Thymus (tissue), 11 donors: ENCODE results near the gene LRRC8D. TPM values are rescaled to one million over a fixed set of nuclear protein-coding genes. Genes with fewer than 3 reads are reported as not detected.
A peak's percentile ranks its signal among the peaks of the same experiment; 100 is the strongest.

Experiments used
- DNase-seq, 9 donors: peaks; one replicate each; pipeline ENCODE4 v3.0.0-alpha.2; 2013; ENCODE audit warnings: low spot score in 9 of 9, low read depth in 6 of 9, missing footprints in 1 of 9
- H3K27ac ChIP-seq, 2 donors: one replicate each; pipeline ENCODE4 v1.5.1; 2013; ENCODE audit warnings: control low read depth in 1 of 2, low read depth in 1 of 2, low read length in 1 of 2, mild to moderate bottlenecking in 1 of 2, moderate library complexity in 1 of 2
- H3K27me3 ChIP-seq, 2 donors: one replicate each; pipeline ENCODE4 v1.5.1; 2013; ENCODE audit warnings: low read length in 1 of 2; ENCODE audit not compliant: control insufficient read depth in 2 of 2, insufficient read depth in 1 of 2
- H3K36me3 ChIP-seq, 2 donors: one replicate each; pipeline ENCODE4 v1.5.1; 2013; ENCODE audit warnings: low read length in 1 of 2, mild to moderate bottlenecking in 1 of 2, moderate library complexity in 1 of 2; ENCODE audit not compliant: control insufficient read depth in 2 of 2, insufficient read depth in 2 of 2
- H3K4me1 ChIP-seq, 2 donors: one replicate each; pipeline ENCODE4 v1.5.1; 2013; ENCODE audit warnings: low read length in 2 of 2; ENCODE audit not compliant: control insufficient read depth in 2 of 2, insufficient read depth in 2 of 2
- H3K4me3 ChIP-seq, 2 donors: one replicate each; pipeline ENCODE4 v1.5.1; 2013; ENCODE audit warnings: low read length in 2 of 2, control low read depth in 1 of 2, mild to moderate bottlenecking in 1 of 2
- H3K9me3 ChIP-seq, 2 donors: one replicate each; pipeline ENCODE4 v1.5.1; 2013; ENCODE audit warnings: low read length in 1 of 2, mild to moderate bottlenecking in 1 of 2; ENCODE audit not compliant: control insufficient read depth in 2 of 2, insufficient read depth in 1 of 2
- WGBS: extraction: QIAGEN DNeasy Blood & Tissue Kit; methylation state at CpG from one replicate; pipeline ENCODE4 v1.1.7; 2013; 5-methylcytosine and 5-hydroxymethylcytosine counted together
- polyA plus RNA-seq: library from polyadenylated mRNA; stranded (reverse); fragments of 200-250 nt; gene quantifications from one replicate; pipeline ENCODE4 v1.2.3, GENCODE V29; 2013
- total RNA-seq: library from RNA; stranded (reverse); fragments of 120-200 nt; gene quantifications from one replicate; pipeline ENCODE4 v1.2.4, GENCODE V29; 2013
- donor health status: healthy.

The LRRC8D gene
- total and polyA plus RNA-seq, 2 donors: 23.6 to 23.8 TPM

DNA sequence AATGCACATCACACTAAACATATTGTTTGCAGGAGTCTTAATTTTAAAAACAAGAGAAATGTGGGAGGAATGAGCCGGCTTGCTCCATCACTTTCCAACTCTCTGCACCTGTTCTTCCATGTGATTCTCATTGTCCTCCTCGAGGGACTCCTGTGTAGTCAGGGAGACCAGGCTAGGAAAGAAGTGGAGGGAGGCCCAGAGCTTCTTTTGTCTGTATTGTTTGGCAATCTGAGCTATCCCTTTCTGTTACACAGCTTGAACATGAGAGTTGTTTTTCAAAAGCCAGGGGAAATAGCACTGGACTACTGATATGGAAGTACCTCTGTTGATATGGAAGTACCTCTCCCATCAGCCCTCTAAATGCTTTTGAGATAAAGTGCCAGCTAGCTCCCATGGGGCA is 18.8 kb upstream of the LRRC8D start:
- Histone ChIP-seq H3K27me3 (no peaks in the 10 kb centered on the region), H3K4me1 (peaks cover under 1 to 6% of the 10 kb centered on the region in 2 donors), H3K36me3 (no peaks in the 10 kb centered on the region), H3K4me3 (no peak overlapping the region), H3K9me3 (no peaks in the 10 kb centered on the region), H3K27ac (no peak overlapping the region)
- 97% methylated on average over 2 of the region's 2 CpGs for WGBS
- no peak for DNase-seq

DNA sequence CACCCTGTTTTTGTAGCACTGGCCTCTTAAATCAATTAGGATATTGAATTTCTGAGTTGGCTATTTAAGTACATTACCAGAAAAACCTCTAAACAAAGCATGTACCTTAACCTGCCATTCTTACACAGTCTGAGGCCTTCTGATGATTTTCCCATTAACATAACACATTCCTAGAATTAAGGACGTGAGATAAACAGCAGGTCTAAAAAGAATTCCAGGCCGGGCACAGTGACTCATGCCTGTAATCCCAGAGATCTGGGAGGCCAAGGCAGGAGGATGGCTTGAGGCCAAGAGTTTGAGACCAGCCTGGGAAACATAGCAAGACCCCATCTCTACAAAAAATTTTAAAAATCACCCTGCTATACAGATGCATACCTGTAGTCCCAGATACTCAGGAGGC is 18.0 kb upstream of the LRRC8D start:
- no peaks in the 10 kb centered on the region for H3K27me3 ChIP-seq
- H3K36me3 ChIP-seq: no peaks in the 10 kb centered on the region
- WGBS: 96% methylated on average over 2 of the region's 2 CpGs
- peaks cover 8 to 14% of the 10 kb centered on the region in 2 donors for H3K4me1 ChIP-seq
- no peaks in the 10 kb centered on the region for H3K9me3 ChIP-seq
- no peak overlapping the region for H3K27ac ChIP-seq
- no peak overlapping the region for H3K4me3 ChIP-seq
- DNase-seq: no peak

DNA sequence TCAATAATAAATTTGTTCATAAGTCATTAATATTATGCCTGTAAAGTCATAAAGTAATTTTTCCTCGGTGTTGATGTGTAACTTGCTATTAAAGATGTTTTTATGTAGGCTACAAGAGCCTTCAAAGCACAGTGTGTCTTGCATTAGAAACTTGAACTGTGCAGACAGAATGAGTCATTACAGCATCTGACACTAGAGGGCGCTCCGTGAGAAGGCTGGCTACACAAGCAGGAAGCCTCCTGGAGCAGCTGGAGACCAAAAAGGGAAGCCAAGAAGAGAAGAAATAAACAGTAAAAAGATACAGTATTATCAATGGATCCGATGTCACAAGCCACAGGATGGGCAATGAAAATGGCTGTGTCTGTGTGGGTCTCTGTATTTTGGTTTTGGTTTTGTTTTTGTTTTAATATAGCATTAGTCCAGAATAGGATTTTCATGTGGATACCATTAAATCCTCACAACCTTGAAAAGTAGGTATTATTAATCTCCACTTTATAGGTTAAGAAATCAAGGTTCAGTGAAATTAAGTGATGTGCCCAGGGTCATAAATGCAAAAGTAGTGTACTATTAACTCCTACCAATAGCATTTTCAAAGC is 16.1 kb upstream of the LRRC8D start:
- Histone ChIP-seq H3K4me3 (no peak overlapping the region), H3K4me1 (peaks cover 19 to 23% of the 10 kb centered on the region in 2 donors), H3K27me3 (no peaks in the 10 kb centered on the region), H3K36me3 (no peaks in the 10 kb centered on the region), H3K9me3 (no peaks in the 10 kb centered on the region), H3K27ac (no peak overlapping the region)
- 0% methylated on average over 4 of the region's 4 CpGs for WGBS
- DNase-seq: peak; percentile 72 to 95 (median 90)

- no peaks in the 10 kb centered on the region for H3K27me3 ChIP-seq
- no peaks in the 10 kb centered on the region for H3K9me3 ChIP-seq
- DNase-seq: no peak
- H3K36me3 ChIP-seq: no peaks in the 10 kb centered on the region
- H3K4me1 ChIP-seq: peaks cover 19 to 23% of the 10 kb centered on the region in 2 donors
- no peak overlapping the region for H3K27ac ChIP-seq
- 97% methylated on average over 3 of the region's 3 CpGs for WGBS
- H3K4me3 ChIP-seq: no peak overlapping the region
Measured at GRCh38 chr1:89806616-89807015, 14.2 kb upstream of the LRRC8D start.

GRCh38 chr1:89807503-89807902 is 13.3 kb upstream of the LRRC8D start:
- Histone ChIP-seq H3K4me1 (peaks cover 19 to 23% of the 10 kb centered on the region in 2 donors), H3K36me3 (no peaks in the 10 kb centered on the region), H3K9me3 (no peaks in the 10 kb centered on the region), H3K4me3 (no peak overlapping the region), H3K27ac (peak overlapping the region in 1 of 2 donors; percentile 71), H3K27me3 (no peaks in the 10 kb centered on the region)
- peak in 6 of 9 donors; percentile 48 to 88 (median 64) for DNase-seq
- 19% methylated on average over 2 of the region's 2 CpGs for WGBS

DNA sequence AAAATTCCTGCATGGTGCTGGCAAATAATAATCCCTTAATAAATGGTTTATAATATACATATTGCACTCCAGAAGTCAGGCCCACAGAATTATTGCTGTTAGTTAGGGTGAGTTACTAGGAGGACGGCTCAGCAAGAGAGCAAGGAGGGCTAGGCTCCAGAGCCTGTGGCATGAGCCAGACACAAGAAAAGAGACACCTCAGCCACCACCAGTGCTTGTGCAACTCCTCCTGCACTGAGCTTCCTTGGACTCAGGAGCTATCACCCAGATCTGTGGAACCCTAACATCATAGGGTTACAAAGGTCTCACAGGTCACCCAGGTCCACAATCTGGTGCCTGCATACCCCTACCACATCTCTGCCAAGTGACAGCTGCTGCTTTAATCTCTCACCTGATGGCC is 12.8 kb upstream of the LRRC8D start:
- H3K27me3 ChIP-seq: no peaks in the 10 kb centered on the region
- H3K27ac ChIP-seq: peak overlapping the region in 1 of 2 donors; percentile 71
- no peaks in the 10 kb centered on the region for H3K9me3 ChIP-seq
- no peak overlapping the region for H3K4me3 ChIP-seq
- 86% methylated on average over 1 of the region's 1 CpG for WGBS
- no peaks in the 10 kb centered on the region for H3K36me3 ChIP-seq
- peaks cover 19 to 23% of the 10 kb centered on the region in 2 donors for H3K4me1 ChIP-seq
- DNase-seq: no peak

DNA sequence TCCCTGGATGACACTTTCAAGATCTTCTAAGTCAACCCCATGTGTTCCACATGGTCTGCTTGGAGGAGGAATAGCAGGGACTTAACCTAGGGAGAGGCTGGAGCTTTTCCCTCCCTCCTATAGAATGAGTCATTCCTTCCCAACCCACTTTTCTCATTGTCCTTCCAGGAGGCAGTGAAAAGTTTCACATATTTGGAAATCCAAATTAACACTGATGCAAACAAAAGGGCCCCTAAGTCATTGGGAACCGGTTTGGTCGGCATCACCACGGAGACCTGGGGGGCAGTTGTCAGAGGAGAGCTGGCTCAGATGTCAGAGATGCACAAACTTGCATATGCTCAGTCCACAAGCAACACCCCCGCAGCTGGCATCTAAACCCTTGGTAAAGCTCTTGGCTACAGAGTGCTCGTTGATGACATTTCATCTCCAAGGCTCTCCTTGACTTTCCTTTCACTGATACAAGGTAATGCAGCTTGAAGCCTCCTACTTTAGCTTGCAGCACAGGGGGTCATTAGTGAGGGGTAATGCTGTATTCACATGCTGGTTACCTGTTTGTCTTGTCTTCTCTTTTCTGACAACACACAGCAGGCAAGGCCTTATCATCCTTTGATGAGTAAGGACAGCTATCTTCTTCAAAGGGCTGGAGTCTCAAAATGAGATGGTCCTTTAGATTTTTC is 12.3 kb upstream of the LRRC8D start:
- WGBS: 95% methylated on average over 5 of the region's 5 CpGs
- Histone ChIP-seq H3K9me3 (no peaks in the 10 kb centered on the region), H3K27ac (no peak overlapping the region), H3K36me3 (no peaks in the 10 kb centered on the region), H3K4me1 (peaks cover 19 to 23% of the 10 kb centered on the region in 2 donors), H3K27me3 (no peaks in the 10 kb centered on the region), H3K4me3 (no peak overlapping the region)
- no peak for DNase-seq

GRCh38 chr1:89809556-89809955 is 11.3 kb upstream of the LRRC8D start:
- WGBS: 98% methylated on average over 3 of the region's 3 CpGs

GRCh38 chr1:89810302-89810701 is 10.5 kb upstream of the LRRC8D start:
- Histone ChIP-seq H3K27me3 (no peaks in the 10 kb centered on the region), H3K36me3 (no peaks in the 10 kb centered on the region), H3K4me1 (peaks cover 19 to 21% of the 10 kb centered on the region in 2 donors), H3K27ac (no peak overlapping the region), H3K9me3 (no peaks in the 10 kb centered on the region), H3K4me3 (no peak overlapping the region)
- WGBS: 90% methylated on average over 1 of the region's 1 CpG
- DNase-seq: no peak

More at GRCh38 chr1:89809556-89809955, 11.3 kb upstream of the LRRC8D start:
- DNase-seq: no peak
- Histone ChIP-seq H3K4me1 (peaks cover 19 to 23% of the 10 kb centered on the region in 2 donors), H3K27ac (no peak overlapping the region), H3K4me3 (no peak overlapping the region), H3K36me3 (no peaks in the 10 kb centered on the region), H3K27me3 (no peaks in the 10 kb centered on the region), H3K9me3 (no peaks in the 10 kb centered on the region)
